GM12878 (cell line): ENCODE results near the gene C19orf47. TPM values are rescaled to one million over a fixed set of nuclear protein-coding genes. Genes with fewer than 3 reads are reported as not detected.

Source experiments
- ASH2L ChIP-seq: fragments of 300-600, 200-600 bp; sonication (generic); IDR thresholded peaks from 2 replicates; pipeline ENCODE4 v1.6.1; 2017; ENCODE audit warnings: low read depth, mild to moderate bottlenecking, borderline replicate concordance
- BHLHE40 ChIP-seq, 2 experiments: fragments of 450-650 bp in 1 of 2; IDR thresholded peaks; 2 replicates each; pipeline ENCODE4 v1.6.1; 2011 to 2017; ENCODE audit warnings: low read depth in 2 of 2, borderline replicate concordance in 1 of 2, improper control_type of control experiment in 1 of 2, low read length in 1 of 2, mild to moderate bottlenecking in 1 of 2
- BMI1 ChIP-seq: fragments of 450-650 bp; IDR thresholded peaks from 2 replicates; pipeline ENCODE4 v1.6.1; 2016; ENCODE audit warnings: mild to moderate bottlenecking, moderate library complexity, borderline replicate concordance
- BRCA1 ChIP-seq: IDR thresholded peaks from 2 replicates; pipeline ENCODE4 v1.6.1; 2011; ENCODE audit warnings: low read depth, low read length, improper control_type of control experiment
- CREM ChIP-seq: IDR thresholded peaks from 2 replicates; pipeline ENCODE4 v1.6.1; 2014; ENCODE audit warnings: antibody characterized with exemption, low read depth
- EP300 ChIP-seq, 2 experiments: fragments of 150-350 bp in 1 of 2; IDR thresholded peaks; 2 replicates each; pipeline ENCODE4 v1.6.1; 2011 to 2012; ENCODE audit warnings: low read depth in 2 of 2, low read length in 2 of 2, borderline replicate concordance in 1 of 2, improper control_type of control experiment in 1 of 2, inconsistent platforms in 1 of 2; ENCODE audit not compliant: control insufficient read depth in 1 of 2
- HDGF ChIP-seq: fragments of 450-650 bp; IDR thresholded peaks from 2 replicates; pipeline ENCODE4 v1.6.1; 2016; ENCODE audit warnings: antibody characterized with exemption
- IKZF2 ChIP-seq, 2 experiments: fragments of 450-650 bp; IDR thresholded peaks; 2 replicates each; pipeline ENCODE4 v1.6.1; 2017; ENCODE audit warnings: mild to moderate bottlenecking in 2 of 2, moderate library complexity in 2 of 2
- IRF4 ChIP-seq: IDR thresholded peaks from 2 replicates; pipeline ENCODE4 v1.6.1; 2011; ENCODE audit warnings: low read depth, low read length
- KAT2A ChIP-seq: conservative IDR thresholded peaks from 2 replicates; pipeline ENCODE4 v1.6.1; 2011; ENCODE audit warnings: low read depth, low read length; ENCODE audit not compliant: control insufficient read depth
- MLLT1 ChIP-seq: fragments of 450-650 bp; IDR thresholded peaks from 2 replicates; pipeline ENCODE4 v1.6.1; 2016; ENCODE audit warnings: mild to moderate bottlenecking
- MYC ChIP-seq: IDR thresholded peaks from 2 replicates; pipeline ENCODE4 v1.6.1; 2011; ENCODE audit warnings: mild to moderate bottlenecking, low read length, moderate library complexity, inconsistent platforms; ENCODE audit not compliant: insufficient read depth, insufficient replicate concordance, insufficient read length, severe bottlenecking
- NBN ChIP-seq: fragments of 450-650 bp; IDR thresholded peaks from 2 replicates; pipeline ENCODE4 v1.6.1; 2016
- NFIC ChIP-seq: IDR thresholded peaks from 2 replicates; pipeline ENCODE4 v1.6.1; 2012; ENCODE audit warnings: low read depth, mild to moderate bottlenecking, inconsistent platforms, low read length, moderate library complexity
- NR2C2 ChIP-seq: IDR thresholded peaks from 2 replicates; pipeline ENCODE4 v1.6.1; 2011; ENCODE audit warnings: borderline replicate concordance, low read depth; ENCODE audit not compliant: control insufficient read depth, insufficient read length
- PAX8 ChIP-seq: fragments of 450-650 bp; IDR thresholded peaks from 2 replicates; pipeline ENCODE4 v1.6.1; 2017; ENCODE audit warnings: mild to moderate bottlenecking, moderate library complexity
- RB1 ChIP-seq: fragments of 450-650 bp; formaldehyde crosslinking; IDR thresholded peaks from 2 replicates; pipeline ENCODE4 v1.6.1; 2017; ENCODE audit warnings: mild to moderate bottlenecking, borderline replicate concordance
- RELA ChIP-seq: fragments of 450-650 bp; IDR thresholded peaks from 2 replicates; pipeline ENCODE4 v1.8.0; 2014; ENCODE audit warnings: borderline replicate concordance; ENCODE audit not compliant: partially characterized antibody
- SREBF2 ChIP-seq: IDR thresholded peaks from 2 replicates; pipeline ENCODE4 v1.6.1; 2012; ENCODE audit warnings: mild to moderate bottlenecking, low read length
- STAT1 ChIP-seq: fragments of 450-650 bp; conservative IDR thresholded peaks from 2 replicates; pipeline ENCODE4 v1.6.1; 2014; ENCODE audit warnings: antibody characterized with exemption, mild to moderate bottlenecking
- SUZ12 ChIP-seq: fragments of 200-600 bp; sonication (generic); IDR thresholded peaks from one replicate; pipeline ENCODE4 v1.6.1; 2018; ENCODE audit warnings: antibody characterized with exemption, mild to moderate bottlenecking; ENCODE audit not compliant: unreplicated experiment
- TBL1XR1 ChIP-seq: IDR thresholded peaks from 2 replicates; pipeline ENCODE4 v1.6.1; 2012; ENCODE audit warnings: low read depth, low read length, improper control_type of control experiment
- TCF3 ChIP-seq: IDR thresholded peaks from 2 replicates; pipeline ENCODE4 v1.6.1; 2012; ENCODE audit warnings: low read depth, mild to moderate bottlenecking, low read length, borderline replicate concordance; ENCODE audit not compliant: insufficient read depth
- ZBTB11 ChIP-seq: fragments of 450-650 bp; formaldehyde crosslinking; IDR thresholded peaks from 2 replicates; pipeline ENCODE4 v1.5.0; 2022; ENCODE audit warnings: mild to moderate bottlenecking, missing genetic modification characterization
- polyA plus RNA-seq, 11 experiments: library from polyadenylated mRNA; depleted of rRNA in 4 of 11; unstranded in 6 of 11; stranded (reverse) in 5 of 11; fragments of >200 nt; fragmentation: Nextera tagmentation in 4 of 11; fragmentation: Illumina TruSeq in 1 of 11; extraction: Ambion mirVana in 4 of 11; extraction: Trizol in 1 of 11; gene quantifications; 1 replicate in 1 of 11; 2 replicates in 10 of 11; pipeline versions ENCODE4 v1.2.1 to v1.2.3, GENCODE V29; 2011 to 2016; ENCODE audit warnings: inconsistent platforms in 2 of 11, missing spikeins in 2 of 11, low read depth in 1 of 11
- total RNA-seq, 4 experiments: library from RNA; depleted of rRNA in 3 of 4; stranded (reverse); fragments of >200 nt in 3 of 4; fragmentation: Illumina TruSeq in 1 of 4; extraction: Trizol in 1 of 4; gene quantifications; 2 replicates each; pipeline versions ENCODE4 v1.2.1 to v1.2.3, GENCODE V29; 2013 to 2021

Gene C19orf47
- total and polyA plus RNA-seq, 10 of the 15 experiments (the other 5 are each of a cell fraction or from before 2014, with no cell fraction given) = 0.11 to 29.1 (median 20.2) TPM

GRCh38 chr19:40355975-40356680, 7.9 kb upstream of the C19orf47 start (continued):
- TF ChIP-seq CREM (peak; percentile 63; the same call in 1 of the 2 replicates), RB1 (no peak), EP300 (IDR thresholded peaks at IDR 0.05; ENCODE audit: borderline replicate concordance in 1 of 2, control insufficient read depth in 1 of 2, low read depth in 2 of 2, low read length in 2 of 2) (peak; percentile 53 to 66; a peak in 2 of 4 replicates), NFIC (no peak; the same call in 1 of the 2 replicates), TCF3 (peak; percentile 41; the same call in 1 of the 2 replicates), KAT2A (no peak), IRF4 (peak; percentile 81), SUZ12 (no peak), ASH2L (no peak), ZBTB11 (CRISPR knock-in tag) (no peak), RELA (no peak), BRCA1 (no peak), MLLT1 (peak; percentile 57; the same call in 1 of the 2 replicates), SREBF2 (no peak), NR2C2 (no peak), BHLHE40 (IDR thresholded peaks at IDR 0.05; ENCODE audit: borderline replicate concordance in 1 of 2, low read depth in 2 of 2, low read length in 1 of 2) (peak; percentile 62 to 64; a peak in 2 of 4 replicates), TBL1XR1 (no peak), STAT1 (no peak), MYC (no peak), IKZF2 (IDR thresholded peaks at IDR 0.05) (peak; percentile 81 to 83), HDGF (peak; percentile 67; the same call in 1 of the 2 replicates), NBN (peak; percentile 91), PAX8 (no peak), BMI1 (no peak)
